ENCODE measurements around the gene CXorf66. TPM values are rescaled to one million over a fixed set of nuclear protein-coding genes. Genes with fewer than 3 reads are reported as not detected.

CXorf66 gene, protein sequence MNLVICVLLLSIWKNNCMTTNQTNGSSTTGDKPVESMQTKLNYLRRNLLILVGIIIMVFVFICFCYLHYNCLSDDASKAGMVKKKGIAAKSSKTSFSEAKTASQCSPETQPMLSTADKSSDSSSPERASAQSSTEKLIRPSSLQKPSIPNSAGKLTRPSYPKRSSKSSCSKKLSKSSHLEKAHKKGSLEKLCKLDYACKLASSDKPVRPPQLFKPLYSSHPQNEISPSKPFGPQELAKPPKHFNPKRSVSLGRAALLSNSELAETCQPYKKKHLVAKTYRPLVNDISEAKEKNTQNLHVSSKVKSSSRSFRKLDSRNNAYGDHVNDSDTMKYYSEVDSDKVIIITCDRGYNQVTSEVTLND
- total RNA-seq: not detected in 2 replicates

GRCh38 chrX:139965421-139965820 is at the start of gene CXorf66:
Gene CXorf66, minus strand, starts transcription at chrX:139965521. Its CDS starts 25 bp downstream, at chrX:139965496.

GRCh38 chrX:139932901-139933796 is 32.2 kb downstream of the CXorf66 start, which contains the start of gene ATP11C:
Gene ATP11C, minus strand, starts transcription at chrX:139933053. Its CDS starts 1,011 bp downstream, at chrX:139932042.

Other genes starting within 250 kb of the CXorf66 start
- gene ATP11C, start 32.5 kb downstream of the CXorf66 start, total RNA-seq: 32.1 and 47.5 TPM in 2 replicates